B cell (primary cell): ENCODE data around the gene CLOCK.

ENCODE experiments used
- CTCF ChIP-seq: fragments of 200-600 bp; IDR thresholded peaks from one replicate; pipeline ENCODE4 v1.8.0; 2022; ENCODE audit warnings: antibody characterized with exemption, mild to moderate bottlenecking
- EZH2 ChIP-seq: IDR thresholded peaks from 2 replicates; pipeline ENCODE4 v1.6.1; 2012; ENCODE audit warnings: borderline replicate concordance, low read depth, mild to moderate bottlenecking, moderate library complexity, low read length; ENCODE audit not compliant: insufficient read depth, poor library complexity, severe bottlenecking

GRCh38 chr4:55386840-55387239 lies 159.9 kb downstream of the CLOCK start:
- TF ChIP-seq EZH2 (no peak), CTCF (no peak)
